Measurements from ENCODE around the gene TRIM36.

DNA sequence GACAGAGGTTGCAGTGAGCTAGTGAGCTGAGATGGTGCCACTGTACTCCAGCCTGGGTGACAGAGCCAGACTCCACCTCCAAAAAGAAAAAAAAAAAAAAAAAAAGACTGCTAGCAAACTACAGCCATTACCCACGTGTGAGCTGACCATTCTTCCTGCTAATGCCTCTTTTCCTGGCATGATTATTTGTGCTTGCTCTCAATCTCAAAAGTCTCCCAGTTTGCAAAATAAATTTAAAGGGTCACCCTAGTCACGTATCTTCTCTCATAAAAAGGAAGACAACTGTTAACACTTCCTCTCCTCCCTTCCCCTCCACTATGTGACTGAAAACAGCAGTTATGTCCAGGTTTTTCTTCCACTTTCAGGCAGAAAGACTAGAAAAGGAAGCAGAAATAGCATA is 37.2 kb downstream of the TRIM36 start:
- TF ChIP-seq POLR2A (IDR thresholded peaks at IDR 0.05): no peak
- TF ChIP-seq, protein P1, sequence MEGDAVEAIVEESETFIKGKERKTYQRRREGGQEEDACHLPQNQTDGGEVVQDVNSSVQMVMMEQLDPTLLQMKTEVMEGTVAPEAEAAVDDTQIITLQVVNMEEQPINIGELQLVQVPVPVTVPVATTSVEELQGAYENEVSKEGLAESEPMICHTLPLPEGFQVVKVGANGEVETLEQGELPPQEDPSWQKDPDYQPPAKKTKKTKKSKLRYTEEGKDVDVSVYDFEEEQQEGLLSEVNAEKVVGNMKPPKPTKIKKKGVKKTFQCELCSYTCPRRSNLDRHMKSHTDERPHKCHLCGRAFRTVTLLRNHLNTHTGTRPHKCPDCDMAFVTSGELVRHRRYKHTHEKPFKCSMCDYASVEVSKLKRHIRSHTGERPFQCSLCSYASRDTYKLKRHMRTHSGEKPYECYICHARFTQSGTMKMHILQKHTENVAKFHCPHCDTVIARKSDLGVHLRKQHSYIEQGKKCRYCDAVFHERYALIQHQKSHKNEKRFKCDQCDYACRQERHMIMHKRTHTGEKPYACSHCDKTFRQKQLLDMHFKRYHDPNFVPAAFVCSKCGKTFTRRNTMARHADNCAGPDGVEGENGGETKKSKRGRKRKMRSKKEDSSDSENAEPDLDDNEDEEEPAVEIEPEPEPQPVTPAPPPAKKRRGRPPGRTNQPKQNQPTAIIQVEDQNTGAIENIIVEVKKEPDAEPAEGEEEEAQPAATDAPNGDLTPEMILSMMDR (IDR thresholded peaks at IDR 0.05): no peak

Data from sigmoid colon (tissue), 3 donors.